H1 (cell line): Measurements from ENCODE around the gene TMSB4Y. TPM values are rescaled to one million over a fixed set of nuclear protein-coding genes. Genes with fewer than 3 reads are reported as not detected.
A peak's percentile ranks its signal among the peaks of the same experiment; 100 is the strongest.

Source experiments
- CHD2 ChIP-seq: IDR thresholded peaks from 2 replicates; pipeline ENCODE4 v1.6.1; 2012; ENCODE audit warnings: low read length, improper control_type of control experiment
- RAD21 ChIP-seq, 2 experiments: IDR thresholded peaks in 1 of 2; conservative IDR thresholded peaks in 1 of 2; 2 replicates each; pipeline ENCODE4 v1.6.1; 2011; ENCODE audit warnings: low read depth in 2 of 2, low read length in 2 of 2, improper control_type of control experiment in 1 of 2, inconsistent platforms in 1 of 2, mild to moderate bottlenecking in 1 of 2, moderate library complexity in 1 of 2
- SUZ12 ChIP-seq: fragments of 200-600 bp; sonication (generic); IDR thresholded peaks from 2 replicates; pipeline ENCODE4 v1.6.1; 2012; ENCODE audit warnings: mild to moderate bottlenecking, inconsistent platforms, low read length, moderate library complexity, mixed read lengths
- TBP ChIP-seq: IDR thresholded peaks from 2 replicates; pipeline ENCODE4 v1.6.1; 2011; ENCODE audit warnings: low read depth, low read length, improper control_type of control experiment
- polyA plus RNA-seq, 7 experiments: library from polyadenylated mRNA; depleted of rRNA in 3 of 7; stranded (reverse) in 5 of 7; unstranded in 2 of 7; fragments of >200 nt in 5 of 7; fragments of 200-250 nt in 2 of 7; gene quantifications; 1 replicate in 5 of 7; 2 replicates in 1 of 7; 4 replicates in 1 of 7; pipeline versions ENCODE4 v1.2.1 to v1.2.3, GENCODE V29; 2011 to 2013; ENCODE audit warnings: missing spikeins in 2 of 7, mixed read lengths in 2 of 7
- total RNA-seq: library from RNA; stranded (reverse); fragmentation: NEBNext Ultra II Directional; extraction: Animal tissue kit (Norgen Biotek cat#: 25700); gene quantifications from 2 replicates; pipeline ENCODE4 v1.2.1, GENCODE V29; 2021

The TMSB4Y gene
- total and polyA plus RNA-seq, 2 of the 8 experiments (the other 6 are each of a cell fraction or from before 2014, with no cell fraction given) = 2.0 to 2.6 TPM

- no peak for TF ChIP-seq TBP
- TF ChIP-seq CHD2 = no peak
- TF ChIP-seq SUZ12 = no peak
- TF ChIP-seq RAD21 (IDR thresholded peaks at IDR 0.05 in 1 of 2, conservative IDR thresholded peaks at IDR 0.05 in 1 of 2; ENCODE audit: low read depth in 2 of 2, low read length in 2 of 2) = peak; percentile 65 to 68
Observed at GRCh38 chrY:13738618-13739017, 34.9 kb downstream of the TMSB4Y start (continued).
